Raji (cell line): Measurements from ENCODE around the gene CGNL1.

Experiments used
- POLR2A ChIP-seq: IDR thresholded peaks from 2 replicates; pipeline ENCODE4 v1.6.1; 2011; ENCODE audit warnings: low read depth, low read length, control low read depth; ENCODE audit not compliant: insufficient read depth

The CGNL1 gene

DNA sequence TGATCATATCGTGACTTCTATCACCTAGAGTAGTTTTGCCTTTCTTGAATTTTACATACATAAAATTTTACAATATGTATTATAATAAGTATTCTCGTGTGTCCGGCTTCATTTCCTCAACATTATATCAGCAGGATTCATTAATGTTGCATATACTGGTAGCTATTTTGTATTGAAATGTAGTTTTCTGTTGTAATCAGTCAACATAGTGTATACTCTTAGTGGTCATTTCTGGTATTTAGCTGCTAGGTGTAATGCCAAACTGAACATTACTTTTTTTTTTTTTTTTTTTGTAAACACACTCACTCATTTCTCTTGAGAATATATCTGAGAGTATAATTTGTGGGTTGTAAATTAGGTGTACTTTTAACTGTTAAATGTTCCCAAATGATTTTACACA, 70.1 kb downstream of the CGNL1 start:
- TF ChIP-seq POLR2A, result no peak

DNA sequence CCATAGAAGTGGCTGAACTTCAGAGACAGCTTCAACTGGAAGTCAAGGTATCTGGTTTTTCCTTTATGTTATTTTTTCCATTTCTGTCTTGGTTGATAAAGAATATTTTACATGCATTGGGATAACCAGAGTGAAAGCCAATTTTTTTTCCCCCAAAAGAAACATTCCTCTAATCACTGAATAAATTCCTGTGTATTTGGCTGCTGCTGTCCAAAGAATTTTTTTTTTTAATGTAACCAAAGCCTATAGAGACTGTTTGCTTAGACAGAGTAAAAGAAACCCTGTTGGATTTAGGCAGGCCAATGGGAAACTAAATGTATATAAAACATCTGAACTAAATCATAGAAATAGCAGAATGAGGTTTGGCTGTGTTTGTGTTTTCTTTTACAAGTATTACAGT, 75.2 kb downstream of the CGNL1 start:
- TF ChIP-seq POLR2A, result no peak

DNA sequence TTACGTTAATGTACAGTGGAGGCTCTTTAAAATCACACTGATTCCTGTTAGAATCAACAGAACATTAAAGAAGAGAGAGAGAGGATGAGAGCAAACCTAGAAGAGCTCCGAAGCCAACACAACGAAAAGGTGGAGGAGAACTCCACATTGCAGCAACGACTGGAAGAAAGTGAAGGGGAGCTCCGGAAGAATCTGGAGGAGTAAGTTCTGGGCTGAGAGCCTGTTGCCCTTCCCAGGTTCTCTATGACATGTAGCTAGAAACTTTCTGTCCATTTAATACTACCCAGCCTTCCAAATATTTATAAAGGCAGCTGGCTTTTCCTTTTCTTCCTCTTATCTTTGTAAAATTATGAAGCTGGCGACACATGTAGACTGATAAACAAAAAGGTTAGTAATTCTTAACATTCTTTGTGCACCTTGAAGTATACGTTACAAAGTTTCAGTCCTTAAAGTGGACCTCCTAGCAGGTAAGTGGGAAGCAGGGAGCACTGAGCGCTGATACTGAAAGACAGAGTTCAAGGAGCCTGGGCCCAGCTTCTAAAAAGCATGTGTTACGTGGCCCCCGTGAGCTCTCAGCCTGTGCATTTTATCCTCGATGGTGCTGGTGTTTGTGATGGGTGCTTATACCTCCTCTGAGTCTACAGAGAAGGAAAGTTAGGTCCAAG, 75.9 kb downstream of the CGNL1 start:
- no peak for TF ChIP-seq POLR2A

DNA sequence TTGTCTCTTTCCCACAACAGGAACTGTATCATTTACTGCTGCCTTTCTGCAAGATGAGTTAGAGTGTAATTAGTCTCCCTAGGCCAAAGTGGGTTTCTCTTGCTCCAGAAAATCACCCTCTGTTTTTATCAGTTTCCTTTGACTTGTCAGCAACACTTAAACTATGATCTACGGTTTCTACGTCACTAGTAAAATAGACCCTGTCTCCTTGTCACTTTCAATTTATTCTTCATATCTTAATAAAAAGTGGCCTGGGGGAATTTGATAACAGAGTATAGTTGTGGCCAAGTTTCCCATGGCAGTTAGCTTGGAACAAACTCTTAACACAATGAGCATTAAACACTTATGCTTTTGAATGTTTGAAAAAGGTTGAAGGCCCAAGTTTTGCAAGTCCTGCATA, 79.6 kb downstream of the CGNL1 start:
- no peak for TF ChIP-seq POLR2A

DNA sequence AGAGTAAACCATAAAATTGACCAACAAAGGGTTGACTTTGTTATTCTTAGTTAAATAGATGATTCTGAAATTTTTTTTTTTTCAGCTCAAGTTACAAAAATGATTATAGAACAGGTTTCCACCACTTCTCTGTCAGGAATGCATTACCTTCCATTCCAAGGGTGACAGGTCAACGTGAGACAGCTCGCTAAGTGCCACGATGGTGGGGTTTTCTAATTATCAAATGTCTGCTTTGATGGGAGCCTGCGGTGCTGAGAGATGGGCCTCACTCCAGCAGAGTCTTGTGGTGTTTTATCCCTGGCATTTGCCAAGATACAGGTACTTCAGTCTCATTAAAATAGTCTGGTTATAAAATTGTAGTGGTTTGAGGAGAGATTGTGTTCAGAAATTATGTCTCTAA, 80.3 kb downstream of the CGNL1 start:
- no peak for TF ChIP-seq POLR2A

DNA sequence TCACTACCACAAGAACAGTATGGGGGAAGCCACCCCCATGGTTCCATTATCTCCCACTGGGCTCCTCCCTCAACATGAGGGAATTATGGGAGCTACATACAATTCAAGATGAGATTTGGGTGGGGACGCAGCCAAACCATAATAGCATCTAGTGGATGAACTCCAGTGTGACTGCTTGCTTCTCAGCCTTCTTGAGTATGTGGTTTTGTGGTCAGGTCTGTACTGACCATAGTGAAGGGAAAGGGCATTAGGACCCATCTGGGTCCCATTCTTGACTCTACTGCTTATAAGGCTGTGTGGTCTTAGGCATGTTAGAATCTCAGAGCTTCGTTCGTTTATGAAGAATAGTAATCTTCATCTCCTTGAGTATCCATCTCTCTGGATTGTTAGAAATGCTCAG, 81.4 kb downstream of the CGNL1 start:
- TF ChIP-seq POLR2A, result no peak

DNA sequence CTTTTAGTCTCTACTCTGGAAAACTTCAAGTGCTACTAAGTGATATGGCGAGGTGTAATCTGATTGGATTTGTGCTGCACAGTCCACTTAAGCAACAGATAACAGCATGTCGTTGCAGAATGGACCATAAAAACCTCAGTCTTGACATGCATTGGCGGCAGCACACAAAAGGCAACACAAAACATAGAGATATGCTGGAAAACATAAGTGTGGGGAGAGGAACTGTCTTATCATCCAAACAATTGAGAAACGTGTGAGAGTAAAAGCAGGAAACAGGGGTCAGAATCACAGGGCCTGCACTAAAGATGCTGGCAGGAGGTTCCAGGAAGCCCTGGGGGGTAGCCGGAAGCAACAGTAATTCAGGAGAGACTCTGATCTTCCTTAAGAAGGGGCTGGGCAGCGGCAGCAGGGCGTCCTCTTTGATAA, 82.1 kb downstream of the CGNL1 start:
- TF ChIP-seq POLR2A, result no peak

DNA sequence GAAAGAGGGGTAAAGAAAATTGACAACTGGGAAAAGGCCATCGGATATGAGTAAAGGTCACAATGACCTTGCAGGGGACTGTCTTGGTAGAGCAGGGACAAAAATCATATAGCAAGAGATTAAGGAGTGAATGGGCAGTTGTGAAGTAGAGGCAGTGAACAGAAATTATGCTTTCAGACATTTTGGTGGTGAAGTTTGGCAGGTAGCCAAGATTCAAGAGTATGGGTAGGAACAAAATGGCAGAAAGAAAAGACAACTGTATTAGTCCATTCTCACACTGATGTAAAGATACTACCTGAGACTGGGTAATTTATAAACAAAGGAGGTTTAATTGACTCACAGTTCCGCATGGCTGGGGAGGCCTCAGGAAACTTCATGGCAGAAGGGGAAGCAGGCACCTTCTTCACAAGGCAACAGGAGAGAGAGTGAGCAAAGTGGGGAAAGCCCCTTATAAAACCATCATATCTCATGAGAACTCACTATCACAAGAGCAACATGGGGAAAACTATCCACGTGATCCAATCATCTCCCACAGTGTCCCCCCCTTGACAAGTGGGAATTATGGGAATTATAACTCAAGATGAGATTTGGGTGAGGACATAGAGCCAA, 84.0 kb downstream of the CGNL1 start:
- TF ChIP-seq POLR2A, result no peak

DNA sequence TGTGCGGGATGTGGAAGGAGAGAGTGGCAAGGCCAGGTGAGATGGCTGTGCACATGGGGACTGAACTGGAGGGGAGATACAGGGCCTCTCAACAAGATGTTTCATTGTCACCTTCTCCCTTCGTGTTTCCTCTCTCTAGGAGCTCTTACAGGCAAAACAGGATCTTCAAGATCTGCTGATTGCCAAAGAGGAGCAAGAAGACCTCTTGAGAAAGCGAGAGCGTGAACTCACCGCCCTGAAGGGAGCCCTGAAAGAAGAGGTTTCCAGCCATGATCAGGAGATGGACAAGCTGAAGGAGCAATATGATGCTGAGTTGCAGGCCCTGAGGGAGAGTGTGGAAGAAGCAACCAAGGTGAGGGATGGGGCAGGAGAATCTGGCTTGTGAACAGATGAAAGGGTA, 85.2 kb downstream of the CGNL1 start:
- no peak for TF ChIP-seq POLR2A

DNA sequence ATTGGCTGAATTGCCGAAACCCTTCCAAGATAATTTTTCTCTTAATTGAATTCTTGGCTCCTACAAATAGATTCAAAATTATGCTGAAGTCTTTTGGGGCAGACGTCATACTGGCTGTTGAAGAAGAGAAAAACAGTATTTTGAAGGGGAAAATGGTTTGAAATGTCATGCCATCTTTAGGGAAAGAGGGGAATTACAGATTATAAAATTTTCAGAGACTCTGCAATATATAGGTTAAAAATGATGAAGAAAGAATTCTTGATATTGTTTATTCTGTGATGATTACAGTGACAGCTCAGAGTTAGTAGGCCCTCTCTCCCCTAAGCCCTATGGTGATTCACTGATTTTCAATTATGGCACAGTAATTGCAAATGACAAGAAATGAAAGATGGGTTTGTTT, 86.1 kb downstream of the CGNL1 start:
- no peak for TF ChIP-seq POLR2A

DNA sequence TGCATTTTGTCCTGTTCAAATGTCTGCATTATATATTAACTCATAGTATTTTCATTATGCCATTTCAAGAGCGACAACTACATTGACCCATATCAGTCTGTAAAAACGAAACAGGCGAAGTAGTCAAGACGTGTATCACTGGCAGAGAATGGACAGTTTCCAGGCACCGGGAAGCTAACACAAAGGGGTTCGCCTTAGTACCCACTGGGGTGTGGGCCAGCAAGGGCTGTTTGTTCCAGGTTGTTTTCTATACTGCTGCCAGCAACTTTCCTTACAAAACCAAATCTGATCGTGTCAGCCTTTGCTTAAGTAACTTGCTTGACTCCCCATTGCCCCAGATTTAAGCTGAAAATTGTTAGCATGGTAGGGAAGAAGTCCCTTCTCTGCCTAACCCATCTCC, 87.1 kb downstream of the CGNL1 start:
- no peak for TF ChIP-seq POLR2A

DNA sequence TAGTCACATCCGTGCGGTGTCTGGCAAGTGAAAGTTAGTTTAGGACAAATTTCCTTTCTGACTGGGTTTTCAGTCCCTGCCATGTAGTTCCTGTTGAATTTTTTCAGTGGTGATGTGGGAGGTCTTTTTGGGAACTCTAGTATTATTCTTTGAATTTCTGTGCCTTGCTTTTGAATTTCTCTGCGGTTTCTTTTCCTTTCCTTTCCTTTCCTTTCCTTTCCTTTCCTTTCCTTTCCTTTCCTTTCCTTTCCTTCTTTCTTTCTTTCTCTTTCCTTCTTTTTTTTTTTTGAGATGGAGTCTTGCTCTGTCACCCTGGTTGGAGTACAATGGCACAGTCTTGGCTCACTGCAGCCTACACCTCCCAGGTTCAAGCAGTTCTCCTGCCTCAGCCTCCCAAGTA, 88.2 kb downstream of the CGNL1 start:
- no peak for TF ChIP-seq POLR2A

DNA sequence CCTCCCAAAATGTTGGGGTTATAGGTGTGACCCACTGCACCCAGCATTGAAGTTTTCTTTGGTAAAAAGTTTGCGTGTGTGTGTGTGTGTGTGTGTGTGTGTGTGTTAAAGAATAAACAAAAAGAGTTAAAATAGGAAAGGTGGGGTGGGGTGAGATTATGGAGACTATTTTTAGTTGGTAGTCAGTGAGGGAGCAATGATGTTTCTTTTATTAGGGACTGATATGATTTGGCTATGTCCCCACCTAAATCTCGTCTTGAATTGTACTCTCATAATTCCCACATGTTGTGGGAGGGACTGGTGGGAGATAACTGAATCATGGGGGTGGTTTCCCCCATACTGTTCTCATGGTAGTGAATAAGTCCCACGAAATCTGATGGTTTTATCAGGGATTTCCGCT, 92.2 kb downstream of the CGNL1 start:
- no peak for TF ChIP-seq POLR2A

DNA sequence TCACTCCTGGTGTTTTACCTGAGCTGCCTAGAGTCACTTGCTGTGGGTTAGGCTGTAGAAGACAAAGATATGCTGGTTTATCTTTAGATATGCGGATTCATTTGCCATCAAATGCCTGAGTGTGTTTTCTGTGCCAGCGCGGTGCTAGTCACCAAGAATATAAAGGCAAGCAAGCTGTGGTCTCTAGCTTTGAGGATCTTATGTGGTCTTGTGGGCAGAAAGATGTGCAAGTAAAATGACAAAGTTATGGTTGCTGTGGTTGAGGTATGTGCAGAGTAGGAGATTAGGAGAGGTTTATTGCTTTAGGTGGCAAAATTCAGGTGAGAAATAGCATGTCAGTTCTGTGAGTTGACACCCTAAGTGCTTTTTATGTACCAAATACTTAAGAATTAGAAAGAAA, 94.2 kb downstream of the CGNL1 start:
- TF ChIP-seq POLR2A, result no peak

DNA sequence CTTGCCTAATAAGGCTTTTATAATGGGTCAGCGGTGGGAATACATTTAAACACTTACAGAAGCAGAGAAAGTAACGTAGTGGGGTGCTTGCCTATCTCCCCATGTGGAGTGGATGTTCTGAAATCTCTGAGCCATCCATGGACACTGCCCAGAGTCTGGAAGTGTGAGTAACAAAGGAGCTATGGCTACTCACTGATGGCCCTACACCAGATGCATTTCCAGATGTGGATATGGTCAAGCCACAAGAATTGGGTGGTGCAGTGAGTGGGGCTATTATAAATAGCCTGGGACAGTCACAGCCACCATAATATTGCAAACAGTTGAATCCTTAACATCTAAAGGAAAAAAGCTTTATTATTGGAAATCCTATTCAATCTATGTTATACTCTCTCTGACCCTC, 96.6 kb downstream of the CGNL1 start:
- TF ChIP-seq POLR2A, result no peak

DNA sequence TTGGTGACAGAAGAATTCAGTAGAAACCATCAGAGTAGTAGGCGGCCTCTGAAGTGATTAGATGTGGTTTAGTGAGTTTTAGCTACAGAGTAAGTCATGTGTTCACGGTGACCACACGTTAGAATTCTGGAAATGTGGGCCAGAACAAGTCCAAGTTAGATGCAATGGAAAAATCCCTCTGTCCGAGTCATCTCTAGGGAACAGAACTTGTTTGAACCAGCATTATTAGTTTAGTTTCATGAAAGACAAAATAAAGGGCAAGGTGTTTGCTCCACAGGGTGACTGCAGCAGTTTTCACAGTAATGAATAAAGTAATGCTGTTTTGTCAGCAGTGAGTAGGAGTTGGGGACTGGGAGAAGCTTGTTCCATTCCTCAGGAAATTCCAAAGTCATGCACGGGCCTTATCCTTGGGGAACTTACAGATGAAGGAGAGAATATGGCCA, 100.2 kb downstream of the CGNL1 start:
- TF ChIP-seq POLR2A, result no peak
